WTC11 (cell line): ENCODE data around the gene METRN.

ENCODE experiments used
- CTCF ChIP-seq: fragments of 200-600 bp; IDR thresholded peaks from 2 replicates; pipeline ENCODE4 v1.8.0; 2022; ENCODE audit warnings: antibody characterized with exemption
- FOXK1 ChIP-seq: sonication (generic); formaldehyde crosslinking; IDR thresholded peaks from 2 replicates; pipeline ENCODE4 v1.8.0; 2022; ENCODE audit warnings: mild to moderate bottlenecking, moderate library complexity, missing genetic modification reagents
- HMGXB4 ChIP-seq: sonication (generic); formaldehyde crosslinking; IDR thresholded peaks from 2 replicates; pipeline ENCODE4 v1.8.1; 2023; ENCODE audit warnings: mild to moderate bottlenecking, moderate library complexity, missing genetic modification reagents
- JAZF1 ChIP-seq: fragments of 250-450 bp; sonication (Bioruptor Pico); IDR thresholded peaks from 2 replicates; pipeline ENCODE4 v1.9.0; 2021; ENCODE audit warnings: moderate library complexity, mild to moderate bottlenecking, inconsistent platforms
- JUN ChIP-seq: sonication (generic); formaldehyde crosslinking; IDR thresholded peaks from 2 replicates; pipeline ENCODE4 v1.8.0; 2023; ENCODE audit warnings: mild to moderate bottlenecking, missing genetic modification reagents
- SMAD3 ChIP-seq: sonication (generic); formaldehyde crosslinking; IDR thresholded peaks from 2 replicates; pipeline ENCODE4 v1.8.0; 2022; ENCODE audit warnings: missing genetic modification reagents, mild to moderate bottlenecking, borderline replicate concordance
- TF ChIP-seq, protein P1 (sequence below): sonication (generic); formaldehyde crosslinking; IDR thresholded peaks from 2 replicates; pipeline ENCODE4 v1.8.1; 2023; ENCODE audit warnings: mild to moderate bottlenecking, missing genetic modification reagents, moderate library complexity
- TF ChIP-seq, protein P2 (sequence below): sonication (generic); formaldehyde crosslinking; IDR thresholded peaks from 2 replicates; pipeline ENCODE4 v1.8.1; 2022; ENCODE audit warnings: mild to moderate bottlenecking, moderate library complexity, missing genetic modification reagents

- TF ChIP-seq, protein P1, sequence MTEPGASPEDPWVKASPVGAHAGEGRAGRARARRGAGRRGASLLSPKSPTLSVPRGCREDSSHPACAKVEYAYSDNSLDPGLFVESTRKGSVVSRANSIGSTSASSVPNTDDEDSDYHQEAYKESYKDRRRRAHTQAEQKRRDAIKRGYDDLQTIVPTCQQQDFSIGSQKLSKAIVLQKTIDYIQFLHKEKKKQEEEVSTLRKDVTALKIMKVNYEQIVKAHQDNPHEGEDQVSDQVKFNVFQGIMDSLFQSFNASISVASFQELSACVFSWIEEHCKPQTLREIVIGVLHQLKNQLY: no peak
- TF ChIP-seq, protein P2, sequence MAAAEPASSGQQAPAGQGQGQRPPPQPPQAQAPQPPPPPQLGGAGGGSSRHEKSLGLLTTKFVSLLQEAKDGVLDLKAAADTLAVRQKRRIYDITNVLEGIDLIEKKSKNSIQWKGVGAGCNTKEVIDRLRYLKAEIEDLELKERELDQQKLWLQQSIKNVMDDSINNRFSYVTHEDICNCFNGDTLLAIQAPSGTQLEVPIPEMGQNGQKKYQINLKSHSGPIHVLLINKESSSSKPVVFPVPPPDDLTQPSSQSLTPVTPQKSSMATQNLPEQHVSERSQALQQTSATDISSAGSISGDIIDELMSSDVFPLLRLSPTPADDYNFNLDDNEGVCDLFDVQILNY (CRISPR knock-in tag): no peak
- TF ChIP-seq SMAD3 (CRISPR knock-in tag) (no peak), CTCF (no peak), JUN (no peak), JAZF1 (CRISPR knock-in tag) (no peak), HMGXB4 (CRISPR knock-in tag) (no peak), FOXK1 (CRISPR knock-in tag) (no peak)
These were observed 27.2 kb downstream of the METRN start for GRCh38 chr16:741986-742629.
